Tibial nerve (tissue), 3 donors: ENCODE data around the gene SPTBN1.

Experiments used
- CTCF ChIP-seq, 5 experiments: fragments of 200-600 bp in 3 of 5; fragments of 450-650 bp in 2 of 5; sonication (generic) in 3 of 5; IDR thresholded peaks; one replicate each; pipeline ENCODE4 v1.5.1; 2016 to 2019; ENCODE audit warnings: antibody characterized with exemption in 5 of 5, mild to moderate bottlenecking in 3 of 5, moderate library complexity in 2 of 5
- POLR2A ChIP-seq, 2 donors: fragments of 450-650 bp; IDR thresholded peaks; one replicate each; pipeline ENCODE4 v1.6.1; 2017; ENCODE audit warnings: antibody characterized with exemption in 2 of 2, mild to moderate bottlenecking in 2 of 2, moderate library complexity in 2 of 2

- TF ChIP-seq CTCF (IDR thresholded peaks at IDR 0.05) = no peak
- no peak for TF ChIP-seq POLR2A (IDR thresholded peaks at IDR 0.05)
These were observed 36.7 kb upstream of the SPTBN1 start for GRCh38 chr2:54419388-54419787.
